ENCODE data around the gene LRRC23. TPM values are rescaled to one million over a fixed set of nuclear protein-coding genes. Genes with fewer than 3 reads are reported as not detected.
A peak's percentile ranks its signal among the peaks of the same experiment; 100 is the strongest.

LRRC23 gene
- total RNA-seq, 1 experiment from 2014 or later: 6.0 TPM

DNA sequence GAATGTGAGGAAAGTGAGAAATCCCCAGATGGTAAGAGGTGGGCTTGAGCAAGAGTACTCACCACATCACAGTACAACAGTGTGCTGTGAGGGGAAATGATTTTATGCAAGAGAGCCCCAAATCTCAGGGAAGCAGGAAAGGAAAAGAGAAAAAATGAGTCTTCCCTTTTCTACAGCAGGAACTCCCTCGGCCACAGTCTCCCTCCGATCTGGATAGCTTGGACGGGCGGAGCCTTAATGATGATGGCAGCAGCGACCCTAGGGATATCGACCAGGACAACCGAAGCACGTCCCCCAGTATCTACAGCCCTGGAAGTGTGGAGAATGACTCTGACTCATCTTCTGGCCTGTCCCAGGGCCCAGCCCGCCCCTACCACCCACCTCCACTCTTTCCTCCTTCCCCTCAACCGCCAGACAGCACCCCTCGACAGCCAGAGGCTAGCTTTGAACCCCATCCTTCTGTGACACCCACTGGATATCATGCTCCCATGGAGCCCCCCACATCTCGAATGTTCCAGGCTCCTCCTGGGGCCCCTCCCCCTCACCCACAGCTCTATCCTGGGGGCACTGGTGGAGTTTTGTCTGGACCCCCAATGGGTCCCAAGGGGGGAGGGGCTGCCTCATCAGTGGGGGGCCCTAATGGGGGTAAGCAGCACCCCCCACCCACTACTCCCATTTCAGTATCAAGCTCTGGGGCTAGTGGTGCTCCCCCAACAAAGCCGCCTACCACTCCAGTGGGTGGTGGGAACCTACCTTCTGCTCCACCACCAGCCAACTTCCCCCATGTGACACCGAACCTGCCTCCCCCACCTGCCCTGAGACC lies 31.0 kb downstream of the LRRC23 start:
- intact Hi-C loops (cut with micrococcal nuclease; ENCODE audit: unreplicated experiment): no loop called here
- Mint-ChIP-seq H3K4me3 (ENCODE audit: low read depth, unreplicated experiment) (peak overlapping the region; percentile 75), H3K27ac (ENCODE audit: unreplicated experiment) (peak overlapping the region; percentile 93), H3K36me3 (ENCODE audit: insufficient read depth, unreplicated experiment) (peaks cover 74% of the 10 kb centered on the region), H3K27me3 (ENCODE audit: unreplicated experiment) (no peaks in the 10 kb centered on the region), H3K4me1 (ENCODE audit: low read depth, unreplicated experiment) (peaks cover 47% of the 10 kb centered on the region), H3K9me3 (ENCODE audit: low read depth, unreplicated experiment) (no peaks in the 10 kb centered on the region)
- CTCF ChIA-PET: interaction anchor here (0.6 to 0.8 kb wide), 2 partner anchors 63 to 203 kb away, joined by 3 read pairs; no protein-coding TSS in a partner anchor
- no TSS peak for BruUV-seq (replicated peaks)
- TF ChIP-seq, protein P1, sequence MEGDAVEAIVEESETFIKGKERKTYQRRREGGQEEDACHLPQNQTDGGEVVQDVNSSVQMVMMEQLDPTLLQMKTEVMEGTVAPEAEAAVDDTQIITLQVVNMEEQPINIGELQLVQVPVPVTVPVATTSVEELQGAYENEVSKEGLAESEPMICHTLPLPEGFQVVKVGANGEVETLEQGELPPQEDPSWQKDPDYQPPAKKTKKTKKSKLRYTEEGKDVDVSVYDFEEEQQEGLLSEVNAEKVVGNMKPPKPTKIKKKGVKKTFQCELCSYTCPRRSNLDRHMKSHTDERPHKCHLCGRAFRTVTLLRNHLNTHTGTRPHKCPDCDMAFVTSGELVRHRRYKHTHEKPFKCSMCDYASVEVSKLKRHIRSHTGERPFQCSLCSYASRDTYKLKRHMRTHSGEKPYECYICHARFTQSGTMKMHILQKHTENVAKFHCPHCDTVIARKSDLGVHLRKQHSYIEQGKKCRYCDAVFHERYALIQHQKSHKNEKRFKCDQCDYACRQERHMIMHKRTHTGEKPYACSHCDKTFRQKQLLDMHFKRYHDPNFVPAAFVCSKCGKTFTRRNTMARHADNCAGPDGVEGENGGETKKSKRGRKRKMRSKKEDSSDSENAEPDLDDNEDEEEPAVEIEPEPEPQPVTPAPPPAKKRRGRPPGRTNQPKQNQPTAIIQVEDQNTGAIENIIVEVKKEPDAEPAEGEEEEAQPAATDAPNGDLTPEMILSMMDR (IDR thresholded peaks at IDR 0.05; ENCODE audit: unreplicated experiment): no peak
- no peak for DNase-seq

DNA sequence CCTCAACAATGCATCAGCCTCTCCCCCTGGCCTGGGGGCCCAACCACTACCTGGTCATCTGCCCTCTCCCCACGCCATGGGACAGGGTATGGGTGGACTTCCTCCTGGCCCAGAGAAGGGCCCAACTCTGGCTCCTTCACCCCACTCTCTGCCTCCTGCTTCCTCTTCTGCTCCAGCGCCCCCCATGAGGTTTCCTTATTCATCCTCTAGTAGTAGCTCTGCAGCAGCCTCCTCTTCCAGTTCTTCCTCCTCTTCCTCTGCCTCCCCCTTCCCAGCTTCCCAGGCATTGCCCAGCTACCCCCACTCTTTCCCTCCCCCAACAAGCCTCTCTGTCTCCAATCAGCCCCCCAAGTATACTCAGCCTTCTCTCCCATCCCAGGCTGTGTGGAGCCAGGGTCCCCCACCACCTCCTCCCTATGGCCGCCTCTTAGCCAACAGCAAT lies 31.6 kb downstream of the LRRC23 start:
- CTCF ChIA-PET: interaction anchor here (0.6 to 0.8 kb wide), 2 partner anchors 64 to 204 kb away, joined by 3 read pairs; no protein-coding TSS in a partner anchor
- H3K4me1 Mint-ChIP-seq (ENCODE audit: low read depth, unreplicated experiment): peaks cover 41% of the 10 kb centered on the region
- no peaks in the 10 kb centered on the region for H3K9me3 Mint-ChIP-seq (ENCODE audit: low read depth, unreplicated experiment)
- peaks cover 80% of the 10 kb centered on the region for H3K36me3 Mint-ChIP-seq (ENCODE audit: insufficient read depth, unreplicated experiment)
- no peaks in the 10 kb centered on the region for H3K27me3 Mint-ChIP-seq (ENCODE audit: unreplicated experiment)
- TF ChIP-seq, protein P1 (IDR thresholded peaks at IDR 0.05; ENCODE audit: unreplicated experiment): no peak
- peak overlapping the region; percentile 75 for H3K4me3 Mint-ChIP-seq (ENCODE audit: low read depth, unreplicated experiment)
- peak overlapping the region; percentile 93 for H3K27ac Mint-ChIP-seq (ENCODE audit: unreplicated experiment)
- no peak for DNase-seq
- no TSS peak for BruUV-seq (replicated peaks)
- intact Hi-C loops (cut with micrococcal nuclease; ENCODE audit: unreplicated experiment): no loop called here

DNA sequence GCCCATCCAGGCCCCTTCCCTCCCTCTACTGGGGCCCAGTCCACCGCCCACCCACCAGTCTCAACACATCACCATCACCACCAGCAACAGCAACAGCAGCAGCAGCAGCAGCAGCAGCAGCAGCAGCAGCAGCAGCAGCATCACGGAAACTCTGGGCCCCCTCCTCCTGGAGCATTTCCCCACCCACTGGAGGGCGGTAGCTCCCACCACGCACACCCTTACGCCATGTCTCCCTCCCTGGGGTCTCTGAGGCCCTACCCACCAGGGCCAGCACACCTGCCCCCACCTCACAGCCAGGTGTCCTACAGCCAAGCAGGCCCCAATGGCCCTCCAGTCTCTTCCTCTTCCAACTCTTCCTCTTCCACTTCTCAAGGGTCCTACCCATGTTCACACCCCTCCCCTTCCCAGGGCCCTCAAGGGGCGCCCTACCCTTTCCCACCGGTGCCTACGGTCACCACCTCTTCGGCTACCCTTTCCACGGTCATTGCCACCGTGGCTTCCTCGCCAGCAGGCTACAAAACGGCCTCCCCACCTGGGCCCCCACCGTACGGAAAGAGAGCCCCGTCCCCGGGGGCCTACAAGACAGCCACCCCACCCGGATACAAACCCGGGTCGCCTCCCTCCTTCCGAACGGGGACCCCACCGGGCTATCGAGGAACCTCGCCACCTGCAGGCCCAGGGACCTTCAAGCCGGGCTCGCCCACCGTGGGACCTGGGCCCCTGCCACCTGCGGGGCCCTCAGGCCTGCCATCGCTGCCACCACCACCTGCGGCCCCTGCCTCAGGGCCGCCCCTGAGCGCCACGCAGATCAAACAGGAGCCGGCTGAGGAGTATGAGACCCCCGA lies 32.2 kb downstream of the LRRC23 start:
- peaks cover 41% of the 10 kb centered on the region for H3K4me1 Mint-ChIP-seq (ENCODE audit: low read depth, unreplicated experiment)
- peaks cover 87% of the 10 kb centered on the region for H3K36me3 Mint-ChIP-seq (ENCODE audit: insufficient read depth, unreplicated experiment)

More for the DNA sequence above, 32.2 kb downstream of the LRRC23 start:
- Mint-ChIP-seq H3K27me3 (ENCODE audit: unreplicated experiment) (no peaks in the 10 kb centered on the region), H3K27ac (ENCODE audit: unreplicated experiment) (peak overlapping the region; percentile 93), H3K9me3 (ENCODE audit: low read depth, unreplicated experiment) (no peaks in the 10 kb centered on the region), H3K4me3 (ENCODE audit: low read depth, unreplicated experiment) (peak overlapping the region; percentile 75)
- intact Hi-C loops (cut with micrococcal nuclease; ENCODE audit: unreplicated experiment): no loop called here
- DNase-seq: peak; percentile 30
- TF ChIP-seq, protein P1 (IDR thresholded peaks at IDR 0.05; ENCODE audit: unreplicated experiment): no peak
- BruUV-seq (replicated peaks): TSS peak; percentile 36
- CTCF ChIA-PET: interaction anchor here (1.2 kb wide), 1 partner anchor 68 kb away, joined by 10 read pairs; no protein-coding TSS in a partner anchor

Data from Calu3 (cell line).